Trophoblast cell (in vitro differentiated cells and primary cell): ENCODE data around the gene KIF3C.
"Not testable (repeated sequence)": the region's sequence is repeated elsewhere in the genome, so short reads cannot be mapped to it uniquely, and the experiment has no call there.

Experiments used
- DNase-seq, 2 donors: peaks; one replicate each; pipeline ENCODE4 v3.0.0-alpha.2; 2016
- H2AFZ ChIP-seq: 2 replicates; pipeline ENCODE4 v1.6.1; 2013; ENCODE audit warnings: low read length, moderate library complexity, mild to moderate bottlenecking; ENCODE audit not compliant: insufficient read depth, poor library complexity
- H2AK5ac ChIP-seq: 2 replicates; pipeline ENCODE4 v1.6.1; 2013; ENCODE audit warnings: mild to moderate bottlenecking, low read length
- H2BK120ac ChIP-seq: 2 replicates; pipeline ENCODE4 v1.6.1; 2013; ENCODE audit warnings: low read length, mild to moderate bottlenecking, moderate library complexity; ENCODE audit not compliant: insufficient read depth, poor library complexity
- H2BK12ac ChIP-seq: 2 replicates; pipeline ENCODE4 v1.6.1; 2013; ENCODE audit warnings: mild to moderate bottlenecking, low read length, moderate library complexity
- H2BK5ac ChIP-seq: 2 replicates; pipeline ENCODE4 v1.6.1; 2013; ENCODE audit warnings: low read length, low read depth, moderate library complexity, mild to moderate bottlenecking; ENCODE audit not compliant: poor library complexity
- H3K14ac ChIP-seq: 2 replicates; pipeline ENCODE4 v1.6.1; 2013; ENCODE audit warnings: mild to moderate bottlenecking, low read length
- H3K18ac ChIP-seq: 2 replicates; pipeline ENCODE4 v1.6.1; 2013; ENCODE audit warnings: mild to moderate bottlenecking, low read length
- H3K23ac ChIP-seq: 2 replicates; pipeline ENCODE4 v1.6.1; 2013; ENCODE audit warnings: low read length
- H3K27ac ChIP-seq: 2 replicates; pipeline ENCODE4 v1.5.1; 2013; ENCODE audit warnings: low read depth, mild to moderate bottlenecking, inconsistent platforms, low read length, moderate library complexity
- H3K27me3 ChIP-seq: 2 replicates; pipeline ENCODE4 v1.6.1; 2013; ENCODE audit warnings: inconsistent platforms, mild to moderate bottlenecking, low read length, moderate library complexity; ENCODE audit not compliant: insufficient read depth
- H3K36me3 ChIP-seq, 2 experiments: 1 replicate in 1 of 2; 2 replicates in 1 of 2; pipeline ENCODE4 v1.6.1; 2013; ENCODE audit warnings: low read length in 2 of 2, mild to moderate bottlenecking in 2 of 2, moderate library complexity in 1 of 2; ENCODE audit not compliant: insufficient read depth in 2 of 2, control insufficient read depth in 1 of 2
- H3K4ac ChIP-seq: 2 replicates; pipeline ENCODE4 v1.6.1; 2013; ENCODE audit warnings: low read depth, mild to moderate bottlenecking, low read length, moderate library complexity
- H3K4me1 ChIP-seq, 2 experiments: 1 replicate in 1 of 2; 2 replicates in 1 of 2; pipeline ENCODE4 v1.6.1; 2013; ENCODE audit warnings: low read length in 2 of 2, mild to moderate bottlenecking in 2 of 2, moderate library complexity in 1 of 2; ENCODE audit not compliant: insufficient read depth in 2 of 2, control insufficient read depth in 1 of 2
- H3K4me2 ChIP-seq: 2 replicates; pipeline ENCODE4 v1.6.1; 2013; ENCODE audit warnings: inconsistent platforms, mild to moderate bottlenecking, low read length, moderate library complexity
- H3K4me3 ChIP-seq: 2 replicates; pipeline ENCODE4 v1.5.1; 2013; ENCODE audit warnings: mild to moderate bottlenecking, low read depth, low read length, inconsistent platforms
- H3K79me1 ChIP-seq: one replicate; pipeline ENCODE4 v1.6.1; 2013; ENCODE audit warnings: low read length
- H3K79me2 ChIP-seq: 2 replicates; pipeline ENCODE4 v1.6.1; 2013; ENCODE audit warnings: low read length, mild to moderate bottlenecking; ENCODE audit not compliant: control insufficient read depth, insufficient read depth, poor library complexity
- H3K9ac ChIP-seq: 2 replicates; pipeline ENCODE4 v1.6.1; 2013; ENCODE audit warnings: mild to moderate bottlenecking, low read length
- H3K9me3 ChIP-seq: 2 replicates; pipeline ENCODE4 v1.6.1; 2013; ENCODE audit warnings: low read depth, mild to moderate bottlenecking, control low read depth, inconsistent platforms, low read length; ENCODE audit not compliant: insufficient read depth
- H4K12ac ChIP-seq: 2 replicates; pipeline ENCODE4 v1.6.1; 2013; ENCODE audit warnings: low read depth, mild to moderate bottlenecking, low read length, moderate library complexity
- H4K8ac ChIP-seq: 2 replicates; pipeline ENCODE4 v1.6.1; 2013; ENCODE audit warnings: low read depth, mild to moderate bottlenecking, low read length, moderate library complexity
- H4K91ac ChIP-seq: one replicate; pipeline ENCODE4 v1.6.1; 2013; ENCODE audit warnings: low read depth, mild to moderate bottlenecking, low read length, moderate library complexity
- WGBS: extraction: QIAGEN DNeasy Blood & Tissue Kit; methylation state at CpG from one replicate; pipeline ENCODE4 v1.1.7; 2013; ENCODE audit warnings: missing lambda C conversion rate; ENCODE audit not compliant: insufficient read length, insufficient coverage; ENCODE audit errors: extremely low coverage; 5-methylcytosine and 5-hydroxymethylcytosine counted together

Gene KIF3C

DNA sequence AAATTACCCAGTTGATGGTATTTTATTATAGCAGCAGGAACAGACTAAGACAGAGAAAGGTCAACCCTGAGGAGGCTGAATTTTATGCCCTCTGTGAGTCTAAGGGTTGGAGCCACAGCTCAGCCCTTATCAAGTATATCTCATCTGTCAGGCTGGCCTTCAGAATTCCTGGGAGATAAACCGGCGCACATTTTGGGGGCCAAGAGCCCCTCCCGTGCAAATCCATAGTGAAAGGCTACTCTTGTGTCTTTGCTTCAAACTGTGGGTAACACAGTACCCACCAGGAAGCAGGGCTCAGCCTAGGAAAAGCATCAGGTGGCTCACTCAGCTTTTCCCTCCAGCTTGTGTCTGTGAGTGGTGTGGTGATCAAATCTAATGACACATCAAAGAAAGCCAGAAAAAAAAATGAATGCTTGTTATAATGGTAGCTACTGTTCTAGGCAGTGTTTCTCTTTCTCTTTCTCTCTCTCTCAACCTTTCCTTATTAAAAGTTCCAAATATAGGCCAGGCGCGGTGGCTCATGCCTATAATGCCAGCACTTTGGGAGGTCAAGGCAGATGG, 79.0 kb downstream of the KIF3C start:
- H3K27me3 ChIP-seq = no peaks in the 10 kb centered on the region
- H3K9ac ChIP-seq = no peak overlapping the region
- no peak overlapping the region for H4K8ac ChIP-seq
- no peak overlapping the region for H2BK12ac ChIP-seq
- H2AFZ ChIP-seq = no peak overlapping the region
- no peak overlapping the region for H2BK5ac ChIP-seq
- H3K27ac ChIP-seq = no peak overlapping the region
- H4K91ac ChIP-seq = no peak overlapping the region
- H3K79me2 ChIP-seq = no peaks in the 10 kb centered on the region
- no peak overlapping the region for H2AK5ac ChIP-seq
- H3K4me1 ChIP-seq = peaks cover 0 to 3% of the 10 kb centered on the region in 2 experiments
- no peaks in the 10 kb centered on the region for H3K36me3 ChIP-seq
- H3K9me3 ChIP-seq = peaks cover 1% of the 10 kb centered on the region
- no peak overlapping the region for H3K23ac ChIP-seq
- H3K79me1 ChIP-seq = no peaks in the 10 kb centered on the region
- no peak for DNase-seq
- H3K4me3 ChIP-seq = no peak overlapping the region
- no peak overlapping the region for H3K18ac ChIP-seq
- no peak overlapping the region for H3K14ac ChIP-seq
- H3K4ac ChIP-seq = no peak overlapping the region
- no peak overlapping the region for H3K4me2 ChIP-seq
- no CpG with 5 or more reads among the region's 5 CpGs for WGBS
- no peak overlapping the region for H4K12ac ChIP-seq
- H2BK120ac ChIP-seq = no peak overlapping the region

DNA sequence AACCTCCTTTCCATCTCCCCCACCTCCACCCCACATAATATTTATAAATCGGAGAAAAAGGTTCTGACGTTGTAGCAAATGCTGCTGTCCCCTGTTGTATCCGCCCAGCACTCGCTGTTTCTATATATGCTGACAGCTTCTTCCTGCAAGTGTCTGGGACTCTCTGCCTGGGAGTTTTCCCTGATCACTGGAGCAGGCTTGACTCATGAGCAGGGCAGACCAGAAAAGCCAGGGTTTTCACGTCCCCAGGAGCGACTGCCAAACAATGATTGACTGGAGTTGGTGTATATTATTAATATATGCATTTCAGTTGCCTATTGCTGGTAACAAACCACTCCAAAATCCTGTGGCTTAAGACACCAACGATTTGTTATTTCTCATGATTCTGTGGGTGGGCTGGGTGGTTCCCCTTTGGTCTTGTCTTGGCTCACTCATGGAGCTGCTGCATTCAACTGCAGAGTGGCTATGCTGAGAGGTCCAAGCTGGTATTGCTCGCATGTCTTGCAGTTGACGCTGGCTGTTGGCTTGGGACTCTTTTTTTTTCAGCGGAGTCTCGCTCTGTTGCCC, 82.8 kb downstream of the KIF3C start:
- H2AFZ ChIP-seq = no peak overlapping the region
- no peaks in the 10 kb centered on the region for H3K79me2 ChIP-seq
- no peak overlapping the region for H2BK5ac ChIP-seq
- no peak overlapping the region for H3K9ac ChIP-seq
- no peak overlapping the region for H3K4me3 ChIP-seq
- no peak for DNase-seq
- no peak overlapping the region for H4K91ac ChIP-seq
- no peak overlapping the region for H3K23ac ChIP-seq
- H2AK5ac ChIP-seq = no peak overlapping the region
- peaks cover 1% of the 10 kb centered on the region for H3K9me3 ChIP-seq
- H3K18ac ChIP-seq = no peak overlapping the region
- H3K79me1 ChIP-seq = no peaks in the 10 kb centered on the region
- no CpG with 5 or more reads among the region's 11 CpGs for WGBS
- H2BK120ac ChIP-seq = no peak overlapping the region
- no peak overlapping the region for H3K27ac ChIP-seq
- no peak overlapping the region for H4K12ac ChIP-seq
- no peaks in the 10 kb centered on the region for H3K36me3 ChIP-seq
- no peak overlapping the region for H2BK12ac ChIP-seq
- H3K27me3 ChIP-seq = no peaks in the 10 kb centered on the region
- no peaks in the 10 kb centered on the region for H3K4me1 ChIP-seq
- no peak overlapping the region for H3K4me2 ChIP-seq
- no peak overlapping the region for H4K8ac ChIP-seq
- no peak overlapping the region for H3K14ac ChIP-seq
- no peak overlapping the region for H3K4ac ChIP-seq

DNA sequence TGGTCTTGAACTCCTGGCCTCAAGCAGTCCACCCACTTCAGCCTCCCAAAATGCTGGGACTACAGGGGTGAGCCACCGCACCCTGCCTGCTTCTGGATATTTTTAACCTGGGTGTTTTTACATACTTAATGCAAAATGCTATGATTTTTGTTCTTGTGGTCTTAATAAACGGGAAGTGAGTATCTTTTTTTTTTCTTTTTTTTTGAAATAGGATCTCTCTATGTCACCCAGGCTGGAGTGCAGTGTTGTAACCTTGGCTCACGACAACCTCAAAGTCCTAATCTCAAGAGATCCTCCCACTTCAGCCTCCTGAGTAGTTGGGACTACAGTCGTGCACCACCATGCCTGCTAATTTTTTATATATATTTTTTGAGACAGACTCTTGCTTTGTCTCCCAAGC, 84.8 kb downstream of the KIF3C start:
- H3K79me1 ChIP-seq = no peaks in the 10 kb centered on the region
- no peak overlapping the region for H4K8ac ChIP-seq
- no peak overlapping the region for H3K4ac ChIP-seq
- H3K4me1 ChIP-seq = no peaks in the 10 kb centered on the region
- H3K14ac ChIP-seq = no peak overlapping the region
- no peak for DNase-seq
- H3K36me3 ChIP-seq = no peaks in the 10 kb centered on the region
- WGBS = no CpG with 5 or more reads among the region's 4 CpGs
- no peak overlapping the region for H3K4me3 ChIP-seq
- no peak overlapping the region for H3K18ac ChIP-seq
- H4K91ac ChIP-seq = no peak overlapping the region
- no peaks in the 10 kb centered on the region for H3K27me3 ChIP-seq
- H3K27ac ChIP-seq = no peak overlapping the region
- no peak overlapping the region for H2BK120ac ChIP-seq
- H2BK5ac ChIP-seq = no peak overlapping the region
- no peak overlapping the region for H3K4me2 ChIP-seq
- H3K9me3 ChIP-seq = peaks cover 1% of the 10 kb centered on the region
- H2AK5ac ChIP-seq = no peak overlapping the region
- no peak overlapping the region for H3K23ac ChIP-seq
- no peak overlapping the region for H4K12ac ChIP-seq
- H3K79me2 ChIP-seq = no peaks in the 10 kb centered on the region
- no peak overlapping the region for H2AFZ ChIP-seq
- no peak overlapping the region for H3K9ac ChIP-seq
- H2BK12ac ChIP-seq = no peak overlapping the region

DNA sequence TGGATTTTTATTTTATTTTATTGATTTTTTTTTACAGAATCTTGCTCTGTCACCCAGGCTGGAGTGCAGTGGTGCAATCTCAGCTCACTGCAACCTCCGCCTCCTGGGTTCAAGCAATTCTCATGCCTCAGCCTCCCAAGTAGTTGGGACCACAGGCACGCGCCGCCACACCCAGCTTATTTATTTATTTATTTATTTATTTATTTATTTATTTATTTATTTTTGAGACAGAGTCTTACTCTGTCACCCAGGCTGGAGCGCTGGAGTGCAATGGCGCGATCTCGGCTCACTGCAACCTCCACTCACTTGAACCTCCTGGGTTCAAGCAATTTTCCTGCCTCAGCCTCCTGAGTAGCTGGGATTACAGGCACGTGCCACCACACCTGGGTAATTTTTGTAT, 86.0 kb downstream of the KIF3C start:
- not testable (repeated sequence) for H3K79me1 ChIP-seq, H2BK120ac ChIP-seq, H3K9me3 ChIP-seq, H2AK5ac ChIP-seq, H3K27ac ChIP-seq, H3K4me2 ChIP-seq, H3K4ac ChIP-seq, H4K8ac ChIP-seq, H3K14ac ChIP-seq, H3K27me3 ChIP-seq, DNase-seq, H4K12ac ChIP-seq, H3K36me3 ChIP-seq, H3K18ac ChIP-seq, H3K23ac ChIP-seq, H2BK12ac ChIP-seq, H3K4me1 ChIP-seq, H4K91ac ChIP-seq, H2BK5ac ChIP-seq, H3K79me2 ChIP-seq, H2AFZ ChIP-seq, H3K4me3 ChIP-seq, H3K9ac ChIP-seq
- no CpG with 5 or more reads among the region's 9 CpGs for WGBS
